ENCODE results near the gene FAIM2. TPM values are rescaled to one million over a fixed set of nuclear protein-coding genes. Genes with fewer than 3 reads are reported as not detected.

Gene FAIM2
- total and polyA plus RNA-seq, 2 donors (not counting 3 experiments of a cell fraction or from before 2014, with no cell fraction given) = 0.01 TPM; not detected in 1

DNA sequence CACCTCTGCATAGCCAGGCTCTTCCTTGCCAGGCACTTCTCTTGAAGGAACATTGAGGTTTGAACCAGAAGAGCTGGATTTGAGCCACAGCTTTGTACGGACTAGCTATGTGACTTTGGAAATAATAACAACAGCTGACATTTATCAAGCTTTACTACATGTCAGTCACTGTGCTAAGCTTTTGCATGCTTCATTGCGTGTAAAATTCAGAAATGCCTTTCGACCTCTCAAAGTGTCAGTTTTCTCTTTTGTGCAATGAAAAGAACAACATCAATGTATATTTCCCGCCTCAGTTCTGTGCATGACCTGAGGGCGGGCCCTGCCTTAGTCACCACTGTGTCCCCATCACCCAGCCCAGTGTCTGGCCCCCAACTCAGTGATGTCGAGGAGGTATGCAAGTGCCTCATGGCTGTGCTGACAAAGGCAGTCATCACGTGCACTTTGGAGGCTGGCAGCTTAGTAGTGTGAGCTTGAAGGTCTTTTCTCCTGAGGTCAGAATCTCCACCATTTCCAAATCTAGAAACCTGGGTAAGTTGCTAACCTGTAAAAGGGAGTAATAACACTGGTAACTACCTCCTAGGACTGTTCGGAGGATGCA lies 28.9 kb upstream of the FAIM2 start:
- no peak for FAIRE-seq
- Histone ChIP-seq H3K36me3 (ENCODE audit: control insufficient read depth in 2 of 2, extremely low read depth in 1 of 2, insufficient read depth in 2 of 2, low read length in 2 of 2) (no peaks in the 10 kb centered on the region), H3K79me2 (ENCODE audit: control insufficient read depth, insufficient read depth, low read length) (no peaks in the 10 kb centered on the region), H3K4me2 (ENCODE audit: insufficient read depth, low read length) (no peak overlapping the region), H3K27ac (ENCODE audit: insufficient read depth, low read depth, low read length) (no peak overlapping the region), H2AFZ (ENCODE audit: low read depth, low read length) (no peak overlapping the region), H3K4me3 (replicated peaks in 1 of 3; ENCODE audit: insufficient read depth in 1 of 3, low read depth in 1 of 3, low read length in 3 of 3) (no peak overlapping the region), H3K9ac (replicated peaks; ENCODE audit: extremely low read depth, insufficient read depth, low read length) (no peak overlapping the region), H4K20me1 (replicated peaks; ENCODE audit: control insufficient read depth, extremely low read depth, insufficient read depth, low read length) (no peaks in the 10 kb centered on the region), H3K4me1 (ENCODE audit: control insufficient read depth, extremely low read depth, insufficient read depth, low read length) (no peaks in the 10 kb centered on the region), H3K9me3 (replicated peaks; ENCODE audit: control insufficient read depth, insufficient read depth, low read length) (no peaks in the 10 kb centered on the region), H3K27me3 (ENCODE audit: control insufficient read depth in 2 of 2, insufficient read depth in 2 of 2, low read length in 2 of 2) (no peaks in the 10 kb centered on the region), H3K9me1 (replicated peaks; ENCODE audit: control insufficient read depth, extremely low read depth, insufficient read depth, low read length) (no peaks in the 10 kb centered on the region)
- intact Hi-C loops (cut with micrococcal nuclease) (no loop called here), dilution Hi-C loops (cut with MboI; ENCODE audit: extremely low pct_ligation_motif_present, low sequenced_read_pairs) (no loop called here)
- TF ChIP-seq FOS (IDR thresholded peaks at IDR 0.05; ENCODE audit: borderline replicate concordance, insufficient read depth, low read length) (no peak), JUN (IDR thresholded peaks at IDR 0.05; ENCODE audit: borderline replicate concordance, insufficient read depth, insufficient read length, low read depth) (no peak), GATA2 (IDR thresholded peaks at IDR 0.05; ENCODE audit: insufficient read depth, insufficient read length, low read depth, low read length) (no peak), POLR2A (IDR thresholded peaks at IDR 0.05; ENCODE audit: low read depth, low read length) (no peak), MYC (IDR thresholded peaks at IDR 0.05; ENCODE audit: low read depth, low read length) (no peak), EZH2 (IDR thresholded peaks at IDR 0.05; ENCODE audit: borderline replicate concordance, low read depth, low read length, severe bottlenecking) (no peak), POLR2AphosphoS5 (IDR thresholded peaks at IDR 0.05; ENCODE audit: insufficient read depth, low read depth, low read length) (no peak)
- TF ChIP-seq, protein P1, sequence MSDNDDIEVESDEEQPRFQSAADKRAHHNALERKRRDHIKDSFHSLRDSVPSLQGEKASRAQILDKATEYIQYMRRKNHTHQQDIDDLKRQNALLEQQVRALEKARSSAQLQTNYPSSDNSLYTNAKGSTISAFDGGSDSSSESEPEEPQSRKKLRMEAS (IDR thresholded peaks at IDR 0.05; ENCODE audit: insufficient read depth, insufficient read length) = no peak
- TF ChIP-seq, protein P2, sequence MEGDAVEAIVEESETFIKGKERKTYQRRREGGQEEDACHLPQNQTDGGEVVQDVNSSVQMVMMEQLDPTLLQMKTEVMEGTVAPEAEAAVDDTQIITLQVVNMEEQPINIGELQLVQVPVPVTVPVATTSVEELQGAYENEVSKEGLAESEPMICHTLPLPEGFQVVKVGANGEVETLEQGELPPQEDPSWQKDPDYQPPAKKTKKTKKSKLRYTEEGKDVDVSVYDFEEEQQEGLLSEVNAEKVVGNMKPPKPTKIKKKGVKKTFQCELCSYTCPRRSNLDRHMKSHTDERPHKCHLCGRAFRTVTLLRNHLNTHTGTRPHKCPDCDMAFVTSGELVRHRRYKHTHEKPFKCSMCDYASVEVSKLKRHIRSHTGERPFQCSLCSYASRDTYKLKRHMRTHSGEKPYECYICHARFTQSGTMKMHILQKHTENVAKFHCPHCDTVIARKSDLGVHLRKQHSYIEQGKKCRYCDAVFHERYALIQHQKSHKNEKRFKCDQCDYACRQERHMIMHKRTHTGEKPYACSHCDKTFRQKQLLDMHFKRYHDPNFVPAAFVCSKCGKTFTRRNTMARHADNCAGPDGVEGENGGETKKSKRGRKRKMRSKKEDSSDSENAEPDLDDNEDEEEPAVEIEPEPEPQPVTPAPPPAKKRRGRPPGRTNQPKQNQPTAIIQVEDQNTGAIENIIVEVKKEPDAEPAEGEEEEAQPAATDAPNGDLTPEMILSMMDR (IDR thresholded peaks at IDR 0.05; ENCODE audit: extremely low read depth in 1 of 2, insufficient read depth in 1 of 2, low read depth in 1 of 2, low read length in 2 of 2) = no peak
- CTCF ChIA-PET = interaction anchor here (0.6 to 3.2 kb wide), 6 partner anchors 8 to 51 kb away, joined by 3 to 19 read pairs (median 4); no protein-coding TSS in a partner anchor
- BruUV-seq (replicated peaks) = no TSS peak
- POLR2A ChIA-PET = no interaction called here
- no peak for DNase-seq (ENCODE audit: low read depth, low spot score)
